DMS79 treated with DMSO at 0.1 percent for 48 hours (cell line): ENCODE measurements around the gene B9D2.

Experiments used
- DNase-seq: peaks from one replicate; lab custom pipeline; 2025; lab: John Stamatoyannopoulos, UW

Gene B9D2

DNA sequence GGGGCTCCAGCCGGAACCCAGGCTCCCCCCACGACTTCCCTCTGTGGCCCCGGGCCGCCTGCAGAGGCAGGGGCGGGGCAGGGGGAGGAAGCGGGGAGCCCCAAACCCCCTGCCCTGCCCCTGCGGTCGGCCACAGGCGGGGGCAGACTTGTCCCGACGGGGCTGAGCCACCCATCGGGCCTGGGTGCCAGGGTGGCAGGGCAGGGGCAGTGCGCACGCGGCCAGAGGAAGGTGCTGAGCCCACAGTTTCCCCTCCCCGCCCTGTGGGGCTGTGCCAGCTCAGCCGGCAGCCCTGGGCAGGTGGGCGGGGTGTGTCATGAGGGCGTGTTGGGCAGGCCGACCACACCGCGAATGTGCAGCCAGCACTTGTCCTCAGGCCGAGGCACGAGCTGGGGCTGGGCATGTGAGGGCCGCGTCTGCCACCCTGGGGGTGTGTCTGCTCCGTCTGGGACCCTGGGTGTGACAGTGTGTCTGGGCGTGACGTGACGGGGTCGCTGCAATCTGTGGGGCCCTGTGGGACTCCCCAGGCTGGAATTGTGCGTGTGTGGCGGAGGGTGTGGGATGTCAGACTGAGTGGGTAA lies 36.3 kb downstream of the B9D2 start:
- DNase-seq: no peak

DNA sequence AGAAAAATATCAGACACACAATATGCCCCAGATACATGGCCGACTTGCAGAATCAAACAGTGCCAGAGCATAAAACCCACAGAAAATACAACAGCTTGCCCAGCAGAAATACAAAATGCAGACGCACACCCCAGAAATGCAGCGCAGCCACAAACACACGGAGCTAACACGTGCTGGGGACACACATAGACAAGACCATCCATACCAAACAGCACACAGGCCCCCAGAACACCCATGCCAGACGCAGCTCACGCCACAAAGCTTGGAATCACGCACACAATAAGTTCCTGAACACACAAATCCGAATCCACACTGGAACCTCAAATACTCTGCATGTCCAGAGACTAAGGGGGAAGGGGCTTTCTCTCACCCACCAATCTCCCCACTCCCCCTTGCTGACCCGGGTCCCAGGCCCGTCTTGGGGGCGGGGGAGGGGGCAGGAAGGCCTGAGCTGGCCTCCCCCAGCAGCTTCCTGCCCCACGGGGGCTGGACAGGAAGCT lies 36.8 kb downstream of the B9D2 start:
- DNase-seq: no peak

DNA sequence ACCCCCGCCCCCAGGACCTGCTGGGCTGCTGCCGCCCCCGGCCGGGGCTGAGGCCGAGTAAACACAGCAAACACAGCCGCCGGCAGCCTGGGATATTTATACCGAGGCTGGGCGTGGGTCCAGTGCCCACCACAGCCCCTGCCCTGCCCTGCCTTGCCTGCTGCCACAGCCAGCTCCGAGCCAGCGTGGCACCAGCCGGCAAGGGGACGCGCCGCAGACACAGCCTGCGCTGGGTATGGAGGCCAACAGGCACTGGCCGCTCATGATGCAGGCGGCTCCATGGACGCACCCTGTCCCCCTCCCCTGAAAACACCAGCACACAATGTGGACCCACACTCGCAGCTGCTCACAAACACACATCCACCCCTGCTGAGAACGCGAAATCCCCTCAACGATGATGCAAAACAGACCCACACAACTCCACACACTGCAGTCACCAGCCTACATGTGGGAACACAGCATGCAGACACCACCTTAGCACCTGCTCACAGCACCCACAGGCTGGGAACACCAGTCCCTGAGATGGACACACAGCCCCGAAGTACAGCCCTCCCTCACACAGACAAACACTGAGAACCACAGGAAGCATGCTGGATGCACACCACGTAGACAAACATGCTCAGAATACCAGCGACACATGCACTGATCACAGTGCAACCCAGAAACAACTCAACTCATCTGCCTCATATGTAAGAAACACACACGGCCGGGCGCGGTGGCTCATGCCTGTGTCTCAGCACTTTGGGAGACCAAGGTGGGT lies 37.8 kb downstream of the B9D2 start:
- DNase-seq: no peak

DNA sequence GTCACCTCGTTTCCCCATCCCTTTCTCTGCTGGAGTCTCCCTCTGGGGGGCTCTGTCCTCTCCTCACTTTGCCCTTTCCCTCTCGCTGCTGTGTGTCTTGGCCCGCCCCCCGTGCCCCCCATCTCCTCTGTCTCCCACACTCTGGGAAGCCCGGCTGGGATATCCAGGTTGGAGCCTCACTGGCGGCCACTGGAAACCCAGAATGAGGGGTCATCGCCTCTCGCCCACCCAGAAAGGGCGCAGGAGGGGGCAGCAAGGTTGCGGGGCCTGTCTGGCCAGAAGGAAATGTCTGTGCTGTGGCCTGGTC lies 38.4 kb downstream of the B9D2 start:
- no peak for DNase-seq

DNA sequence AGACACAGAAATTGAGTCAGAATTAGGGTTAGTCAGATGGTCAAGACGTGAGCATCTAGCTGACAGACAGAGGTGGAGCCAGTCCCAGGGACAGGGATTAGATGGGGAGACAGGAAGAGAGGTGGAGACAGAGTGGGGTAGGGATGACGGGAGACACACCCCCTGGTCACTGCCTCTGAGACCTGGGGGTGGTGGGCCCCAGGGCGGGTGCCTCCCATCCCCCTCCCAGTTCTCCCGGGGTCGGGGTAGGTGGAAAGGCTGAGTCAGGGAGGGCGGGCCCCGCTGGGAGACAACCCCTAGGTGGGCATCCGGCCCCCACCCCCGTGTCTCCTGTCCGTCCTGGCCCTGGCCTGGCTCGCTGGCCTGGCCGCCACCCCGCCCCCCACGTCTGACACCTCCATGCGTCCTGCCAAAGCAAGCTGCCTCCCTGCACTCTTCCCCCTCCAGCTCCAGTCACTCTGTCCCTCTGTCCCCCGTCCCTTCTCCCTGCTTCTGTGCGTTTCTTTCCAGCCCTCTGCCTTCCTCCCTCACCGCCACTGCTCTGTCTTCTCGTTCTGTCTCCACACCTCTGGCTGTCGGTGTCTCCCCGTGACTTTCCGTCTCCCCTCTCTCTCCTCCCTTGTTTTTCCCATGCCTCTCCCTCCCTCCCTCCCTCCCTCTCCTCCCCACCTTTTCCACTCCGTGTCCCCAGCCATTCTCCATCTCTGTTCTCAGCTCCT lies 38.9 kb downstream of the B9D2 start:
- no peak for DNase-seq

DNA sequence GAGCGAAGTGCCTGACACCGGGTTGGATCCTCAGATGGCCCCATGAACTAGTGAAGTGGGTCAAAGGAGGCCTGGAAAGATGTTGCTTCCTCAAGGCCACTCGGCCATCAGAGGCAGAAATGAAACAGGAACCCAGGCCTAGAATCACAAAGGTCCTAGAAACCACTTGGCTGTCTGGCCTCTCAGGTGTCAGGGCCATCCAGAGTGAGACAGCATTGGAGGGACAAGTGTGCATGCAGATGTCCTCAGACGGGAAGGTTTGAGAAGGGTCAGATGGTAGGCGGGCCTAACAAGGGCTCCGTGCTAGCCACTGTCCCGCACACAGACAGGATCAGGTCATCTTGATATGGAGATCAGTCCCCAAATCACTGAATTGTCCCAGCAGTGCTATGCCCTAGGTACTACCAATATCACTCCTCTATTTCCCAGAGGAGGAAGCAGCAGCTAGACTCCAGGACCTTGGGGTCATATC lies 39.7 kb downstream of the B9D2 start:
- no peak for DNase-seq

DNA sequence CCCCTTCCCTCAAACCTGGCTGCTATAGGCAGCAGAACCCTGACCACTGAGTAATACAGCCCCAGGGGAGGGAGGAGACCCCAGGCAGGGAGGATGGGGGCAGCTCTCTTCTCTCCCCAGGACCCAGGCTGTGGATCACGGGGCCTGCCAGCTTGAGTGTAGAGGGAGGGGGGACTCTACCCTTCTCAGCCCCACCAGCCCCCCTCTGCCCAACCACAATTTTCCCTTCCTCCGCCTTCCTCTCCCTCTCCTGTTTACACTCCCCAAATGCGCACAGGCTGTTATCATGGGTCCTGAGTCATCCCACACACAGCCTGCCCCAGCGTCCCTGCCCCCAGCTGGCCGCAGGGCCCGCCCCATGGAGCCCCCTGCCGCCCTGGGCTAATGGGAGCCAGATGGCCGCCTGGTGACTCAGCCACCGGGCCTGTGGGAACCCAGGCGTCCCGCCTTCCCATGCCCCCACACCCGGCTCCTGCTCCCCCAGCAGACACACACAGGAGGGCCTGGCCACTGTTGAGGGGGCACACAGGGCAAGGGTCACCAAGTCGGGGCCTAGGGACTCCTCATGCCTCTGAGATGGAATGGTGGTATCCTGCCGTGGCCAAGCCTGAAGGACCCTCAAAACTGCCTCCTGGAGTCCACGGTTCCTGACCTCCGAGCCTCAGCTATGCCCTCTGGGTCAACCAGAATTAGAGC lies 40.4 kb downstream of the B9D2 start:
- DNase-seq: no peak

DNA sequence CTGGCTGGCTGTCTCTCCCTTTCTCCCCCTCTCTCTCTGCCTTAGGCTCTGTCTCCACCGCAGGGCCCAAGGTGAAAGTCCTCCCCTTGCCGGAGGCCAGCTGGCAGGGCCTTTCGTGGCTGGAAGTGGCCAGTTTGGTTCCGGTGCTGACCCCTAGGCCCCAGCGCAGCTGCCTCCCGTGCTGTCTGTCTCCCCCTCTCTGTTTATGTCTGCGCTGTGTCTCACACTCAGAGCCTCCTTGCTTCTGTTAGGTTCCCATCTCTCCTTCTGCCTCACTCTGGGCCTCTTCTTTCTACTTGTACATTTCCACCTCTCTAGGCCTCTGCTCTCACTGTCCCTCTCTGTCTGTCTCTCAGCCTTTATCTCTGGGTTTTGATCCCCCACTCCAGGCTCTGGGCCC lies 40.9 kb downstream of the B9D2 start:
- no peak for DNase-seq

DNA sequence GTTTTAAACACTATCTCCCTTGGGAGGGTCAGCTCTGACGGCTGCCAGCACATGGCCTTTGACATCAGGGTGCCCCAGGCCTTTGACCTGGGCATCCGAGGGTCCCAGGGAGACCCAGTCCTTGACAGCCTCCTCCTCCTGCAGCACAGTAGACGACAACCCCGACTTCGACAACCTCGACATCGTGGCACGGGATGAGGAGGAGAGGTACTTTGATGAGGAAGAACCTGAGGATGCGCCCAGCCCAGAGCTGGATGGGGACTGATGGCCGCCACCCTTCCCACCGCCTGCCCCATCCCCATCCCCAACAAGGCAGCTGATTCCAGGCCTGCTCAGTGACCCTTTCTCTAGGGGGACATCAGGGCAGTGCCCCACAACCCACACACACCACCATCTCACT lies 41.5 kb downstream of the B9D2 start:
- no peak for DNase-seq

DNA sequence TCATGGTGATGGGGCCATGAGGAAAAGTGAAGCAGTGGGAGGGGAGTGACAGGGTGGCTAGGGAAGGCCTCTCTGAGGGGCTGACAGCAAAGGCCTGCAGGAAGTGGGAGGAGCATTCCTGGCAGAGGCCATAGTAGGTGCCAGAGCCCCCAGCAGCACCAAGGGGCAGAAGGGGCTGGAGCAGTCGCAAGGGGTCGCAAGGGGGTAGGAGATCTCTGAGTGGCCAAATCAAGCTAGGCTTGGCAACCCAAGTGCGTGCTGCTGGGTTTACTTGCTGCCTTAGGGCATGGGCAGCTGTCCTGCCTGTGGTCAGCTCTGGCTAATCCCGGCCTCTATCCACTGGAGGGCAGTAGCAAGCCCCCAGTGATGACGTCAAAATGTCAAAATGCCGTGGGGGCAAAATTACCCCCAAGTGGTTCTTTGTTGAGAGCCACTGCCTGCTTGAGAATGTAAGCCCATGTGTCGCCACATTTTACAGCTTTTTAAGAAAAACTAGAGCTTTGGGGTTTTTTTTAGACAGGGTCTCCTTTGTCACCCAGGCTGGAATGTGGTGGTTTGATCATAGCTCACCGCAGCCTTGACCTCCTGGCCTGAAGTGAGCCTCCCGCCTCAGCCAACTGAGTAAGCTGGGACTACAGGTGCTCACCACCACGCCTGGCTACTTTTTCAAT lies 42.2 kb downstream of the B9D2 start:
- DNase-seq: no peak

DNA sequence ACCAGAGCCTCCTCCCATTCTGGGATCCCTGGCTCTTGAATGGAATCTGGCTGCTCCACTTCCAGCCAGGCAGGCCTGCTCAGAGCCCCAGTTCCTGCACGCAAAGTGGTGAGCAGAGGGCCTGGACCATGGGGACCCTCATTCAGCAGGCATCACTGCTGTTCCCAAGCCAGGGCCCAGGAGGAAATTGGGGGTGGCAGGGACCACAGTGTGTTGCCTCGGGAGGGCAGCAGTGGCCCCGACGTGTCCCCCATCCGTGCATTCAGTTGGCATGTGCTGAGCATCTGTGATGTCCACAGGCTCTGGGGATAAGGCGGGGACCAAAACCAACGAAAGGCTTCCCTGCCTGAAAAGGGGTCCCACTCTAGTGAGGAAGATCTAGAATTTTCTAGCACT lies 42.7 kb downstream of the B9D2 start:
- no peak for DNase-seq

DNA sequence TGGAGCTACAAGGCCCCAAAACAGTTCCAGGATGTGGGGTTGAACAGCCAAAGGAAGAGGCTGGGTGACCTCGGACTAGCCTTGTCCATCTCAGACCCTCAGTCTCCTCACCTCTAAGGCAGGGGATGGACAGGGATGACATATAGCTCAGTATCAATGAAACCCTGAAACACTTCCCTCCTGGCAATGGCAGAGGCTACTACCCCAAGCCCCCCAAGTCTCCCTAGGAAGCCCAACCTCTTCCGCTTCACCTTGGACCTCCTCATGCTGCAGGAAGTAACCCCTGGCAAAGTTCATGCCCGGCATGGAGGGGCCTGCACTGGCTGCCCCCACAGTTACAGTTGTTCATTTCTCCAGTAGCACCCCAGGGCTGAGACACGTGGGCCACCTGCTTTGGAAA lies 43.4 kb downstream of the B9D2 start:
- no peak for DNase-seq

DNA sequence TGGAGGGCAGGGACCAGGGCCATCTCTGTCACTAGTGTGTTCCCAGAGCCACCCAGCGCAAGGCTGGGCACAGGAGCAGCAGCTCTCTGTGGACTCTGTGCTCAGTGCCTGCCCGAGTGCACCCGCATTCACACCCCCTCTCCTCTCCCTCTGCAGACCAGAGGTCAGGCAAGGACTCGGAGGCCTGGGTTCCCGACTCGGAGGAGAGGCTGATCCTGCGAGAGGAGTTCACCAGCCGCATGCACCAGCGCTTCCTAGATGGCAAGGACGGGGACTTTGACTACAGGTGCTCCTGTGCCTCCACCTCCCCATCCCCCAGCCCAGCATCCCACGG lies 43.8 kb downstream of the B9D2 start:
- no peak for DNase-seq

DNA sequence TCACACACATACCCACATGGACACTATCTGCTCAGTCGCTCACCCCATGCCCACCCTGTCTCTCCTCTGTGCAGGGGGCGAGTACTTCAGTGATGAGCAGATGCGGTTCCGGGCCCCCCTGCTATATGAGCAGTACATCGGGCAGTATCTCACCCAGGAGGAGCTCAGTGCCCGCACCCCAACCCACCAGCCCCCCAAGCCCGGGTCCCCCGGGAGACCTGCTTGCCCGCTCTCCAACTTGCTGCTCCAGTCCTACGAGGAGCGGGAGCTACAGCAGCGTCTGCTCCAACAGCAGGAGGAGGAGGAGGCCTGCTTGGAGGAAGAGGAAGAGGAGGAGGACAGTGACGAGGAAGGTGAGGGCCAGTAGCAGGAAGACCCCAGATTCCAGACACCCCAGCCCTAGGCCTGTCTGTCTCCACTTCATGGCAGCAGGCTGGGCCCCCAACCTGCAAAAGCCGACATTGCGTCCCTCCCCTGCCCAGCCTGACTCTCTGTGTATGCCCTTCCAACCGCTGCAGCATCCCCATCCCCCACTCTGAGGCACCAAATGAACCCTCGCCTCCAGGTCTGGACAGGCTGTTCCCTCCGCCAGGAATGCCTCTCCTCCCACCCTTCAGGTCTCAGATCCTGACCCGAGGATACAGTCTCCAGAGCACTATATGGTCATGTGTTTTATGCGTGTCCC lies 44.3 kb downstream of the B9D2 start:
- no peak for DNase-seq

DNA sequence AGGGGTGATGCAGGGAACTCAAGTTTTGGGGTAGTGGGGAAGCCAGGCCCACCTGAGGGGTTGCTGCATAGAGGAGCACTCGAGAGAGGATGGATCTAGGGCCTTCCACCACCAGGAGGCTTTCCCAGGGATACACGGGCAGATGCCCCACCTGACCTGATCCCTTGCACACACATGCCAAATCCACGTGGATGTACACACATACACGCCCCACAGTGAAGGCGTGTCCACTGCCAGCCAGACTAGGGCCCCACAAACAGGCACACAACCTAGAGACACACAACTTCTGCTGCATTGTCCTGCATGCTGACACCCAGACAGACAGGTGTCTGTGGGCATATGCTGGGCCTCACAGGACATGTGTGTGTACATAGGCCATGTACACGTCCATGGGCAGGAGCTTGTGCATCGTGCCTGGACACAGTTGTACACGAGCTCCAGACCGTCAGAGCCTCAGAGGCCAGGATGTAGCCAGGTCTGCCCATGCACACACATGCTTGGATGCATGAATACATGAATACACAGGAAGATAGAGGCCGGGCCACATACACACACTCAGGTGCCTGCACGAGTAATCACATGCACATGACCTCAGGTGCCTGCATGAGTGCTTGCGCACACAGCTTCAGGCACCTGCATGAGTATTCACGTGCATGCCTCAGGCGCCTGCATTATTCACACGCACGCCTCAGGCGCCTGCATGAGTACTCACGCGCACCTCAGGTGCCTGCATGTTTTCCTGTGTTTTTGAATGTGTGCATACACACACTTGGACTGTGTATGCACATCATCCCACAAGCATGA lies 45.1 kb downstream of the B9D2 start:
- DNase-seq: no peak

DNA sequence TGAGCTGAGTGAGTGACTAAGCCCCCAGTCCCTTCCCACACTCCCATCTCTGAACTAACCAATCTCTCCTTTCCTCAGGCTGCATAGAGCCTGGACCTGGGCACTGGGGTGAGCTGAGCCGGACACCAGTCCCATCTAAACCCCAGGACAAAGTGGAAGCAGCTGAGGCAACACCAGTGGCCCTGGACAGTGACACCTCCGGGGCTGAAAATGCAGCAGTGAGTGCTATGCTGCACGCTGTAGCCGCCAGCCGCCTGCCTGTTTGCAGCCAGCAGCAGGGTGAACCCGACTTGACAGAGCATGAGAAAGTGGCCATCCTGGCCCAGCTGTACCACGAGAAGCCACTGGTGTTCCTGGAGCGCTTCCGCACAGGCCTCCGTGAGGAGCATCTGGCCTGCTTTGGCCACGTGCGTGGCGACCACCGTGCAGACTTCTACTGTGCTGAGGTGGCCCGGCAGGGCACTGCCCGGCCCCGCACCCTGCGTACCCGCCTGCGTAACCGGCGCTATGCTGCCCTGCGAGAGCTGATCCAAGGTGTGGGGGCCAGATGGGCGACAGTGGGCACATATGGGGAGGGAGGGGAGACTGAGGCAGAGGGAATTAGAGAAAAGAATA lies 47.5 kb downstream of the B9D2 start:
- DNase-seq: no peak

DNA sequence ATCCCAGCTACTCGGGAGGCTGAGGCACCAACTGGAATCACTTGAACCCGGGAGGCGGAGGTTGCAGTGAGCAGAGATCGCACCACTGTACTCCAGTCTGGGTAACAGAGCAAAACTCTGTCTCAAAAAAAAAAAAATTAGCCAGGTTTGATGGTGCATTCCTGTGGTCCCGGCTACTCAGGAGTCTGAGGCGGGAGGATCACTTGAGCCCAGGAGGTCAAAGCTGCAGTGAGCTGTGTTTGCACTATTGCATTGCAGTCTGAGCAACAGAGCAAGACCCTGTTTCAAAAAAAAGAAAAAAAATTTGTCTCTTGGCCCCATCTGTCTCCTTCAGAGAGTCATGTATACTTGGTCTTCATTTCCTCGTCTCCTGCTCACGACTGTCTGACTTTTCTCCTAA lies 52.3 kb downstream of the B9D2 start:
- no peak for DNase-seq

DNA sequence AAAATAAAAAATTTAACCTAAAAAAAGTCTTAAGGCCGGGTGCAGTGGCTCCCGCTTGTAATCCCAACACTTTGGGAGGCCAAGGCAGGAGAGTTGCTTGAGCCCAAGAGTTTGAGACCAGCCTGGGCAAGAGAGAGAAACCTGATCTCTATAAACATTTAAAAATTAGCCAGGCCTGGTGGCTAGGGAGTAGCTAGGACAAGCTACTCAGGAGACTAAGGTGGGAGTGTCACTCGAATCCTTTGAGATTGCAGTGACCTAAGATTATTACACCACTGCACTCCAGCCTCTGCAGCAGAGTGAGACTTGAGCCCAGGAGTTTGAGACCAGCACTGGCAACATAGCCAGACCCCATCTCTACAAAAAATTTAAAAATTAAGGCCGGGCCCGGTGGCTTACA lies 52.9 kb downstream of the B9D2 start:
- DNase-seq: no peak

DNA sequence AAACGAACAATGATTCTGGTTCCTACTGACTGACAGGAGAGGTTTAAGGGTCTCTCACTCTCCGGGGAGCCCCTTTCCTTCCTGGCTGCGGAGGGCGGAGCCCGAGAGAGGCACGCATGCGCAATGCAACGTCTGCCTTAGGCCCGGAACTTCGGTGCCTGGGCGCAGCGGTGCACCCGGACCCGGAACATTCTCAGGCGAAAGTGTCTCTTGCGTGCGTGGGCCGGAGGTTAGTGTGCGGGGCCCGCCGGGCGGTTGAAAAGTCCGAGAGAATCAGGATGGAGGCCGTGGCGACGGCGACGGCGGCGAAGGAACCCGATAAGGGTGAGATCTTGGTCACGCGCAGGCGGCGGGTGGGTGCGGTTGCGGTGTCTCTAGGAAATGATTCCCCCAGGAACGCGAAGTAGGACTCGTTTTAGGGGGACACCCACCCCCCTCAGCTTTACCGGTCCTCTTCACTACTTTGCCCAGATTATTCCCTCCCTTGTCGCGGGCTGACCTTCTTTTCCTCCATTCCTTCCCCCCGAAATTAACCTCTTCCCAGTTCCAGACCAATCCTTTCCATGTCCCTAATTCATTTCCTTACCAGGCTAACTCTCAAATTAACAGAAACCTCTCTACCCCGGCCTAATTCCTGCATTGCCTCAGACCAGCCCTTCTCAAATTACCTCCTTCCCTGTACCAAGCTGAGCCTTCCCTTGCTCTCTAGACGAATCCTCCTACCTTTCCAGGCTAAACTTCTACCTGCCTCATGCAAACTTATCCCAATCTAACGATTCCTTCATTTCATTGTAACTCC lies 53.7 kb downstream of the B9D2 start, which contains the start of gene CCDC97:
Gene CCDC97, plus strand, starts transcription at position 140 of the 799 bp plus-strand sequence. Its CDS starts 139 bp downstream, at position 279.
- DNase-seq: peak; percentile 91
